GM21717 (cell line): ENCODE results near the gene CABP4.
"Not testable (repeated sequence)": the region's sequence is repeated elsewhere in the genome, so short reads cannot be mapped to it uniquely, and the experiment has no call there.

Experiments
- ATAC-seq: cut with Tn5 transposase; IDR thresholded peaks from one replicate; pipeline ENCODE4 v1.9.1; 2021; ENCODE audit warnings: mild to moderate bottlenecking, moderate library complexity; ENCODE audit not compliant: unreplicated experiment

Gene CABP4

DNA sequence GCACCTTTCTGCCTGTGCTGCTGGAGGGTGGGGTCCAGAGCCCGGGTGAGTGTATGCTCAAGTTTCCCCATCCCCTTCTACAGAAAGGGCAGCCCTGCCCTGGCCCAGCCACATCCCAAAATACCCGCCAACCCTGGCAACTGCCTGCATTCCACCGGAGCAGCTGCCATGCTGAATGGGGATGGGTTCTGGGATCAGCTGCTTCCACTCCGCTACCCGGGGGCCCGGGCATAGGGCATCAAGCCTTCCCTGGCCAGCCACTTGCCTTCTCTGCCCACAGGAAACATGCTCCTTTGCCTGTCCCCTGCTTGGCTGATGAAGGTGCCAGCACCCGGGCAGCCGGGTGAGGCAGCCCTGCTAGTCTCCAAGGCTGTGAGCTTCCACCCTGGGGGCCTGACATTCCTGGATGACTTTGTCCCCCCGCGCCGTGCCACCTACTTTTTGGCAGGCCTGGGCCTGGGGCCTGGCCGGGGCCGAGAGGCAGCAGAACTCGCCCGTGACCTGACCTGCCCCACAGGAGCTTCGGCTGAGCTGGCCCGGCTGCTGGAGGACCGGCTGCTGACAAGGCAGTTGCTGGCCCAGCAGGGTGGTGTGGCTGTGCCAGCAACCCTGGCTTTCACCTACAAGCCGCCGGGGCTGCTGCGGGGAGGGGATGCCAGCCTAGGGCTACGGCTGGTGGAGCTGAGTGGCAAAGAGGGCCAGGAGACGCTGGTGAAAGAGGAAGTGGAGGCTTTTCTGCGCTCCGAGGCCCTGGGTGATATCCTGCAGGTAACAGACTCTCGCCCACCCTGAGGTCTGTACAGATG, 36.5 kb upstream of the CABP4 start:
- ATAC-seq, result no peak

DNA sequence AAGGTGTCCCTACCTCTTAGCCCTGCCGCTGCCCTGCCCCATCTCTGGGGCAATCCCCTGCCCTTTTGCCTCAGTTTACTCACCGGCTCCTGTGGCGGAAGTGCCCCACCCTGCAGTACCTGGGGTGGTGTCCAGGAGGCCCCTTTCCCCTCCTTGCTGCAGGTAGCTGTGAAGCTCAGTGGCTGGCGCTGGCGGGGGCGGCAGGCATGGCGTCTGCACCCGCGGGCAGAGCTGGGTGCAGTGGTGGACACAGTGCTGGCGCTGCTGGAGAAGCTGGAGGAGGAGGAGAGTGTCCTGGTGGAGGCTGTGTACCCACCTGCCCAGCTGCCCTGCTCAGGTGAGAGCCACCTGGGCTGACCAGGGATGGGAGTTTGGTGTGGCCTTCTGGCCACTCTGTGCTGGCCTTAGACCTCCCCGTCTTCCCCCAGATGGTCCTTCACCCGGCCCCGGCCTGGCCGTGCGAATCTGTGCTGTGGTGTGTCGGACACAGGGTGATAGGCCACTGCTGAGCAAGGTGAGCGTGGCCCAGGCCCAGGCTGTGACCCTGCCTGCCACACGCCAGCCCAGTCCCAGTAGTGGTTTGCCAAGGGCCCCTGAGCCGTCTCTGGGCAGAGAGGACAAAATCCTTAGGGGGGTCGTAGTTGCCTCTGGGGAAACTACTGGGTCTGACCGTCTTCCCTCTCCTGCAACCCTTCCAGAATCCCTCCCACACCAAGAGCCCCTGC, 35.7 kb upstream of the CABP4 start:
- no peak for ATAC-seq

- ATAC-seq, result no peak
These were observed 35.0 kb upstream of the CABP4 start for GRCh38 chr11:67420147-67420645.

DNA sequence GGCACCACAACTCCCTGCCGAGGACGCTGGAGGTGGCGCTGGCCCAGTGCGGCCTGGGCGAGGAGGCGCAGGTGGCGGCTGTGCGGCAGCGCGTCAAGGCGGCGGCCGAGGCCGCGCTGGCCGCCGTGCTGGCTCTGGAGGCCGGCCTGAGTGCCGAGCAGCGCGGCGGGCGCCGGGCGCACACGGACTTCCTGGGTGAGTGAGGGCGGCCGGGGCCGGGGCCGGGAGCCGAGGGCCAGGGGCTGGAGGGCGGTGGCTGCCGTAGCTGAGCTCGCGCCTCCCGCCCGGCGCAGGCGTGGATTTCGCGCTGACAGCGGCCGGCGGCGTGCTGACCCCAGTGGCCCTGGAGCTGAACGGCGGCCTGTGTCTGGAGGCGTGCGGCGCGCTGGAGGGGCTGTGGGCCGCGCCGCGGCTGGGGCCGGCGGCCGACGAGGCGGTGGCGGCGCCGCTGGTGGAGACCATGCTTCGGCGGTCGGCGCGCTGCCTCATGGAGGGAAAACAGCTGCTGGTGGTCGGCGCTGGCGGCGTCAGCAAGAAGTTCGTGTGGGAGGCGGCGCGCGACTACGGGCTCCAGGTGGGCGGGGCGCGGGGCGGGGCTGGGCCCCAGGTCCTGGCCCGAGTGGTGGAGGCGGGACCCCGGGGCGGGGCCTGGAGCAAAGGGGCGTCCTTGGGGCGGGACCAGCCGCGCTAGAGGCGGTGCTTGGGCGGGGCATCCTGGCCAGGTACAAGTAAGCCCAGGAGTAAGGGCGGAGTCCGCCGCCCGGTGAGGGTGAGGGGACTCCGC, 34.3 kb upstream of the CABP4 start:
- ATAC-seq, result peak; percentile 79

GRCh38 chr11:67421430-67422031, 33.6 kb upstream of the CABP4 start:
- no peak for ATAC-seq

GRCh38 chr11:67422891-67423290, 32.3 kb upstream of the CABP4 start:
- ATAC-seq, result no peak

GRCh38 chr11:67423466-67423865, 31.7 kb upstream of the CABP4 start:
- ATAC-seq, result no peak

GRCh38 chr11:67423891-67424613, 31.1 kb upstream of the CABP4 start:
- ATAC-seq, result no peak

- not testable (repeated sequence) for ATAC-seq
These were observed 27.7 kb upstream of the CABP4 start for GRCh38 chr11:67427364-67427859.

GRCh38 chr11:67428052-67429001, 26.8 kb upstream of the CABP4 start, which contains the start of gene RPS6KB2:
RPS6KB2 (plus strand) TSS chr11:67428494; CDS start chr11:67428546, 52 bp downstream.
- peak; percentile 62 for ATAC-seq

GRCh38 chr11:67429038-67429668, 26.0 kb upstream of the CABP4 start:
- no peak for ATAC-seq

- no peak for ATAC-seq
These were observed 25.4 kb upstream of the CABP4 start for GRCh38 chr11:67429722-67430121.

DNA sequence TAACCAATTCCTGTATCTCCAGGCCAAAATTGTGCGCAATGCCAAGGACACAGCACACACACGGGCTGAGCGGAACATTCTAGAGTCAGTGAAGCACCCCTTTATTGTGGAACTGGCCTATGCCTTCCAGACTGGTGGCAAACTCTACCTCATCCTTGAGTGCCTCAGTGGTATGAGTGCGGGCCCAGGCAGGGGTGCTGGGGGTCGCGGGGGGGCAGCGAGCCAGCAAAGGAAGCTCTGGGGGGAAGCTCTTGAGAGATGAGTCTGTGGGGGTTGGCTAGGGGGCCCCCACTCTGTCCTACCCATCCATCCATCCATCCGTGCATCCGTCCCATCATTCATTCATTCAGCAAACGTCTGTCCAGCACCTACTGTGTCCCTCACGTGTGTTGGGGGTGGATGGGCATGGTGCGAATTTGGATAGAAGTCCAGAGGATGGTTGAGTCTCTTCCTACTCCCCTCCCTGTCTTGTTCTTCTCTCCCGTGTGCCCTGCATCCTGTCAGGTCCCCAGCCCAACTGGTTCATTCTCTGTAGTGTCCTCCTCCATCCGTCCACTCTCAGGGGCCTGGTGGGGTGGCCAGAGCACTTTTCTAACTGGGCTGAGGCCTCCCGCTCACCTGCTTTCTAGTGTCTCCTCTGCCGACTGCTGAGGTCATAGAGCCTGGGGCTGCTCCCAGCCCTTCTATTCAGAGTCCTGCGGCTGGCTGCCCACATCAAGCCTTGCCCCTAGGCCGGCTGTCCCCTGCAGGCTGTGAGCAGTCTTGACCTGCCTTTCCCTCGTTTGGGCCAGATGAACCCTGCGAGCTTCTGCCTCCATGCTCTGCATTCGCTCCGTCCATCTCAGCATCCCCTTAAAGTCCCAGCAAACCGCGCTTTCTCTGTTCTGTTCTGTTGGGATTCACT, 23.6 kb upstream of the CABP4 start:
- no peak for ATAC-seq

DNA sequence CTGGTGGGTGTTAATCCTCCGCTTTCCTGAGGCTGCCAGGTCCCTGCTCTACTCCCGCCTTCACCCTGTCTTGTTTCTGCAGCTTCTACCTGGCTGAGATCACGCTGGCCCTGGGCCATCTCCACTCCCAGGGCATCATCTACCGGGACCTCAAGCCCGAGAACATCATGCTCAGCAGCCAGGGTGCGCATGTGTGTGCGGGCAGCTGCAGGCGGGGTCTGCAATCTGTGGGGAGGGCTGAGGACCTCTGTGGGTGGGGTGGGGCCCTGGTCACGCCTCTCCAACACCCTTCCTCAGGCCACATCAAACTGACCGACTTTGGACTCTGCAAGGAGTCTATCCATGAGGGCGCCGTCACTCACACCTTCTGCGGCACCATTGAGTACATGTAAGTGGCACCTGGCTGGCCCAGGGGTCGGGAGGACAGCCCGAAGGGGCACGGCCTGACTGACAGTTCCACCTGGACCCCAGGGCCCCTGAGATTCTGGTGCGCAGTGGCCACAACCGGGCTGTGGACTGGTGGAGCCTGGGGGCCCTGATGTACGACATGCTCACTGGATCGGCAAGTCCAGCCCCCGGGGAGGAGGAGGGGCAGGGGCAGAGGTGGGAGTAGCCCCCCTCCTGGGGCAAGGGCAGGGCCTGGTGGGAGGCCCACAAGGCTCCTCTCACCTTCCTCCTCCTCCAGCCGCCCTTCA, 22.4 kb upstream of the CABP4 start:
- no peak for ATAC-seq

- no peak for ATAC-seq
These were observed 21.4 kb upstream of the CABP4 start for GRCh38 chr11:67433536-67434394.

DNA sequence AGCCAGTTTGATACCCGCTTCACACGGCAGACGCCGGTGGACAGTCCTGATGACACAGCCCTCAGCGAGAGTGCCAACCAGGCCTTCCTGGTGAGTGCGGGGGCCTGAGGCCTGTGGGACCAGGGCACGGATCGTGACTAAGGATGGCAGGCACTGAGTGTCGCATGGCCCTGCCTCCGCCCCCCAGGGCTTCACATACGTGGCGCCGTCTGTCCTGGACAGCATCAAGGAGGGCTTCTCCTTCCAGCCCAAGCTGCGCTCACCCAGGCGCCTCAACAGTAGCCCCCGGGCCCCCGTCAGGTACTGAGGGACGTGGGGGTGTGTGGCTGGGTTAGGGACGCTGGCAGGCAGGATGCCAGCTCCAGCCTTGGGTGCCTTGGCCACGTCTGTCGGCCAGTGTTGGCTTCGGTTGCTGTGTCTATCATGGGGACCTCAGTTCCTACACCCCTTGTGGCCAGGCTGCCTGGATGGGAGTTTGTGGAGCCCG, 20.7 kb upstream of the CABP4 start:
- ATAC-seq, result no peak
